ENCODE data around the gene FAM170B.

FAM170B gene

GRCh38 chr10:49164559-49165188 is 30.9 kb upstream of the FAM170B start:
- peak; percentile 41 for DNase-seq (ENCODE audit: low read depth)
- no peak overlapping the region for H3K4me3 ChIP-seq (ENCODE audit: low read length)
- peak; percentile 70 for TF ChIP-seq CTCF (conservative IDR thresholded peaks at IDR 0.05; ENCODE audit: low read length)

GRCh38 chr10:49163741-49164140 is 29.9 kb upstream of the FAM170B start:
- no peak overlapping the region for H3K4me3 ChIP-seq (ENCODE audit: low read length)
- DNase-seq (ENCODE audit: low read depth), result peak; percentile 81
- TF ChIP-seq CTCF (conservative IDR thresholded peaks at IDR 0.05; ENCODE audit: low read length), result no peak

GRCh38 chr10:49162761-49163310 is 29.0 kb upstream of the FAM170B start:
- no peak for DNase-seq (ENCODE audit: low read depth)
- no peak for TF ChIP-seq CTCF (conservative IDR thresholded peaks at IDR 0.05; ENCODE audit: low read length)
- H3K4me3 ChIP-seq (ENCODE audit: low read length), result no peak overlapping the region

GRCh38 chr10:49162063-49162462 is 28.2 kb upstream of the FAM170B start:
- no peak overlapping the region for H3K4me3 ChIP-seq (ENCODE audit: low read length)
- TF ChIP-seq CTCF (conservative IDR thresholded peaks at IDR 0.05; ENCODE audit: low read length), result no peak
- no peak for DNase-seq (ENCODE audit: low read depth)

GRCh38 chr10:49161411-49161997 is 27.7 kb upstream of the FAM170B start:
- TF ChIP-seq CTCF (conservative IDR thresholded peaks at IDR 0.05; ENCODE audit: low read length), result peak; percentile 68
- no peak overlapping the region for H3K4me3 ChIP-seq (ENCODE audit: low read length)
- DNase-seq (ENCODE audit: low read depth), result peak; percentile 77

- no peak for DNase-seq (ENCODE audit: low read depth)
- TF ChIP-seq CTCF (conservative IDR thresholded peaks at IDR 0.05; ENCODE audit: low read length), result no peak
- H3K4me3 ChIP-seq (ENCODE audit: low read length), result no peak overlapping the region
Measured at GRCh38 chr10:49160814-49161213, 27.0 kb upstream of the FAM170B start.

- TF ChIP-seq CTCF (conservative IDR thresholded peaks at IDR 0.05; ENCODE audit: low read length), result no peak
- no peak for DNase-seq (ENCODE audit: low read depth)
Measured at GRCh38 chr10:49160110-49160509, 26.3 kb upstream of the FAM170B start.

More at GRCh38 chr10:49160110-49160509, 26.3 kb upstream of the FAM170B start:
- no peak overlapping the region for H3K4me3 ChIP-seq (ENCODE audit: low read length)

Data from AG10803 (cell line).